ENCODE data around the gene SLC1A5.

The SLC1A5 gene

GRCh38 chr19:46741447-46741846 lies 46.9 kb downstream of the SLC1A5 start:
- DNase-seq, result no peak

GRCh38 chr19:46739290-46739771 lies 49.1 kb downstream of the SLC1A5 start:
- no peak for DNase-seq

DNA sequence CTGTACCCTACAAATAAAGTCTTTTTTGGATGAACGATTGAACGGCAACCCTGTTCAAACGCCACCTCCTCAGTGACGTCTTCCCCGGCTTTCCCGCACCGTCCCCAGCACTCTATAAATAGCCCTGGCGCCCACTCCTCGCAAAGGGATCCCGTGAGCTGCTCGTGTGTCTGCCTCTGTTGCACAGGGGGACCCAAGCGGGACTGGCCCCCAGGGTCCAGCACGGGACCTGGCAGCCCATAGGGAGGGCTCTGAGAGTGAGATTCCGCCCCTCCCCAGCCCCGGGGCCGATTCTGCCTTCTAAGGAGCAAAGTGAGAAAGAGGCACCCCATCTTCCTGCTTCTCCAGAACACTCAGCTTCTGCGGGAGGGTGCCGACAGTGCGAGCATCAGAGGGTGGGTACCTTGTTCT lies 50.6 kb downstream of the SLC1A5 start:
- DNase-seq, result no peak

GRCh38 chr19:46737298-46737654 lies 51.1 kb downstream of the SLC1A5 start:
- DNase-seq, result no peak

GRCh38 chr19:46736531-46737297 lies 51.7 kb downstream of the SLC1A5 start:
- DNase-seq, result no peak

GRCh38 chr19:46733690-46734292 lies 54.6 kb downstream of the SLC1A5 start:
- no peak for DNase-seq

GRCh38 chr19:46732966-46733689 lies 55.3 kb downstream of the SLC1A5 start:
- no peak for DNase-seq

DNA sequence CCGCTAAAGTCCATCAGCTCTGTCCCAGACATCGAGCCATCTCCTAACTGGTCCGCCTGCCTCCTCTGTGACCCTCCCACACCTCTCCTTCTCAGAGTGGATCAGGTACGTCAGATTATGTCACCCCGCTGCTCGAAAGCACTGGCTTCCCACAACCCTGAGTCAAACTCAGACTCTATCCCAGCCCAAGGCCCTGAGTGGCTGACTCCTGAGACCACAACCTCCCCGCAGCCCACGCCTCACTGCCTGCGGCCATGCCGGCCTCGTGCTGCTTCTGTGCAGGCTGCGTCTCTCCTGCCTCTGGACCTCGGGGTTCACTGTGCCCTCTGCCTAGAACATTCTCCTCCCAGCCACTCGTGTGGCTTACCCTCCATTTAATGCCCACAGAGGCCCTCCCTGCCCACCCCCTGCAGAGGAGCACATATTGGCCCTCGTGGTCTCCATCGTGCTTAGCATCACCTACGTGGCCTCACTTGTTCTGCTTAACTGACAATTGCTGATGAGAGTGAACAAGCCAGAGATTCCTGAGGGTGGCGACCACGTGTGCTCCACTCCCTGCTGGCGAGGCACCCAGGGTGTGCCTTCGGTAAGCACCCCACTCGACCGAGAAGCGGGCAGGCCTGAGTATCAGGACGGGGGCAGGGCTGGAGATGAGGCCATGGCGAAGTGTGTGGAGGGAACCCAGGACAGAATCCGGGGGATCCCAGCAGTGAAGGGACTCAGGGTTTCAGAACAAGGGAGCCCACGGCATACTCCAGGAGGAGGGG lies 56.0 kb downstream of the SLC1A5 start:
- DNase-seq, result no peak

DNA sequence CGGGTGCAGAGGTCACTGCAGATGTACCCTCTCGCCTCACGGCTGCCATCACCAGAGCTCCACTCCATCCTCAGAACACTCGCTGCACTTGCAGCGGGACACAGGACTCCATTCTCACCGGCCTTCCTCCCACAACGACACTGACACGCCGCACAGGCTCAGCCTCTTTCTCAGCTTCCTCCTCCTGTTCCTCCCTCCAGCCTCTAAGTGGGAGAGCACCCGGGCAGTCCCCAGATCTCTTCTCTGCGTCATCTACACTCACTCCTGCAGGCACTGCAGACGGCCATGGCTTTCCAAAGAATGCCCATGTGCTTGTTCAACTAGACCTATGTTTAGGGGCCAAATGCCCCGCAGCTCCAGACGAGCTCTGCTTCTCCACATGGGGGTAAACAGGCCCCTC lies 56.8 kb downstream of the SLC1A5 start:
- no peak for DNase-seq

- DNase-seq, result no peak
Observed at GRCh38 chr19:46731007-46731501, 57.3 kb downstream of the SLC1A5 start.

DNA sequence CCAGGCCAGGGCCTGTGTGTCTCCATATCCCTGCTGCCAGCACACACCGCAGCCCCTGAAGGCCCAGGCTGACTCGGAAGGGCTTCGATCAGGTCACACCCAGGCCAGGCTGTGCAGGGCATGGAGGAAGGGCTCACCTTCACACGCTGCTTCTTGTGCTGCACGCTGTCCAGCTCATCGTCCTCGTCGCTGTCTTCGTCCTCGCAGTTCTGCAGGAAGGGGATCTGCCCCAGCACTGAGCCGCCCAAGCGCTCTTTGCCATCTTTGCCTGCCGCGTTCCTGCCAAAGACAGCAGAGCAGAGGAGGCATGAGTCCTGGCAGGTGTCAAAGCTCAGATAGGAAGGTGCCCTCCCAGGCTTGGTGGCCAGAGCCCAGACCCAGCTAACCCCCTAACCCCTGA lies 57.8 kb downstream of the SLC1A5 start:
- DNase-seq, result no peak

- no peak for DNase-seq
Observed at GRCh38 chr19:46730187-46730586, 58.2 kb downstream of the SLC1A5 start.

GRCh38 chr19:46729696-46730095 lies 58.7 kb downstream of the SLC1A5 start:
- no peak for DNase-seq

DNA sequence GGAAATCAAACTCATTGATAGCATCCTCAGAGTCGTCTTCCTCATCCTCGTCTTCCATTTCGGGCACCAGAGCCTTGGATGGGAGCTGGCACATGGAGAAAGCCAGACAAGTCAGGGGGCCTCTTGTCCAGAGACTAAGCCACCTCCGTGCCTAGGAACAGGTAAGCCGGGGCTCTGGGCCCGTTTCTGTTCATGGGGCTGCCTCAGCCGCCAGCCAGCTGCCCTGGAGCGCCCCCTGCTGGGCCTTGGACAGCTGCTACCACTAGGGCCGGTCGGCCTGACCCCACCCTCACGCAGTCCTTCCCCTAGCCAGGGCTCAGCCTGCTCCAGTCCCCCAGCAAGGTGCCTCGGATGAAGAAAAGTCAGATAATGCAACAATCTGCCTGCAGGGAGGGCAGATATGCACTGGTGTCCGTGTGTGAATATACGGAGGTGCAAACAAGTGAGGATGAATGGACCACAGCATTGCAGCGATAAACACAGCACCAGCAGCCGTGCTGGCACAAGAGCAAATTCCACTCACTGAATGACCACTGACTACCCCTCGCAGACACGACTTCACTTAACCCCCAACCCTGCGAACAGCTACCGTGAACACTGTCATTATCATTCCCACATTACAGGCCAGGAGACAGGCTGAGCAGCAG lies 59.6 kb downstream of the SLC1A5 start:
- peak; percentile 82 for DNase-seq

GRCh38 chr19:46728208-46728607 lies 60.2 kb downstream of the SLC1A5 start:
- no peak for DNase-seq

DNA sequence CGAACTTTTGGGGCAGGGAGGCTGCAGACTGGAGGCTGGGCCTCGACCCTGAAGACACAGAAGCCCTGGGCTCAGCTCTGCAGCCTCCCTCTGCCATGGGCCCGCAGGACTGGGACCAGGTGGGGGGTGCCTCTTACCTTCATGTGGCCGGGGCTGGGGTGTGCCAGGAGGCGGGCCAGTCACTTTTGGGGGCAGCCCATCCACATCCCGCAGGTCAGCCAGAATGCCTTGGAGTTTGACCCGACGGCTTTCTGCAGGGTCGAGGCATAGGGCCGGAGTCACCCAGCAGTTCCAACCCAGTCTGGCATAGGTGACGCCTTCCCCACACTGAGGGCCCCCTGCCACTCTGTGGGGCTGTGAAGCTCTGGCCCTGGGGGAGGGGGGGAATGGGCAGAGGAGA lies 60.6 kb downstream of the SLC1A5 start:
- DNase-seq, result no peak

DNA sequence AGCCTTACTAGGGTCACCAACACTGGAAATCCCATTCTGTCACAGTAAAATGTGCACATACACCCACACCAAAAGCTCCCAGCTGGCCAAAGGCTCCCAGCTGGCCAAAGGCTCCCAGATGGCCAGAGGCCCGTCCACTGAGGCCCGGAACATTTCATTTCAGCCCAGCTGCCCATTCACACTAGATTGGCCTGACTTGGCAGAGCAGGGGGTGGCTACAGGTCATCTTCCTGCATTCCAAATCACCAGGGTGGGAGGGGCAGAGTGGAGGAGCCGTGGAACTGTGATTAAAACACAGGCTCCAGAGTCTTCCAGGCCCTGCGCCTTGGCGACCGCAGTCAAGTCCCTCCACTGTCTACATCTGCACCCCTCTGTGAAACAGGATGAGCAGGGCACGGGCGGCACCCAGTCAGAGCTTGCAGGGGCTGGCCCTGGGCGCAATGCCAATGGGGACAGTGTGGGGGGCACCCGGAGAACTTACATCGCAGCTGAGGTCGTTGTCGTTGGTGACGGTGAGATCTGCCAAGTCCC lies 61.4 kb downstream of the SLC1A5 start:
- no peak for DNase-seq

DNA sequence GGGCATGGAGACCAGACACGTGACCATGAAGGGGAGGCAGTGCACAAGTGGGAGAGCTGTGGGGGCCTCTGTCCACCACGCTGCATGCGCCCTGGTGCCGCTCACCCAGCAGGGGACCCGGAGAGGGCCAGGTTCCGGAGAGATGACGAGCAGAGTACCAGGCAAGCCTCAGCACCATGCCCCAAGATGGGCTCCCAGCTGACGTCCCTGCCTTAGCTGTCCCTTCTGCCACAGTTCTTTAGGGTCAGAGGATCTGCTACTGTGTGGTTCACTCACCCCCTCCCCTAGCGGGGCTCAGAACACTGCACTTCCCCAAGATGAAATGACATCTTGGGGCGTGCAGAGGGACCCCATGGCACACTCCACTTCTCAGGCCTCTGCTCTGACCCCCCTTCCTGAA lies 61.8 kb downstream of the SLC1A5 start:
- DNase-seq, result no peak

GRCh38 chr19:46725859-46726393 lies 62.5 kb downstream of the SLC1A5 start:
- DNase-seq, result no peak

DNA sequence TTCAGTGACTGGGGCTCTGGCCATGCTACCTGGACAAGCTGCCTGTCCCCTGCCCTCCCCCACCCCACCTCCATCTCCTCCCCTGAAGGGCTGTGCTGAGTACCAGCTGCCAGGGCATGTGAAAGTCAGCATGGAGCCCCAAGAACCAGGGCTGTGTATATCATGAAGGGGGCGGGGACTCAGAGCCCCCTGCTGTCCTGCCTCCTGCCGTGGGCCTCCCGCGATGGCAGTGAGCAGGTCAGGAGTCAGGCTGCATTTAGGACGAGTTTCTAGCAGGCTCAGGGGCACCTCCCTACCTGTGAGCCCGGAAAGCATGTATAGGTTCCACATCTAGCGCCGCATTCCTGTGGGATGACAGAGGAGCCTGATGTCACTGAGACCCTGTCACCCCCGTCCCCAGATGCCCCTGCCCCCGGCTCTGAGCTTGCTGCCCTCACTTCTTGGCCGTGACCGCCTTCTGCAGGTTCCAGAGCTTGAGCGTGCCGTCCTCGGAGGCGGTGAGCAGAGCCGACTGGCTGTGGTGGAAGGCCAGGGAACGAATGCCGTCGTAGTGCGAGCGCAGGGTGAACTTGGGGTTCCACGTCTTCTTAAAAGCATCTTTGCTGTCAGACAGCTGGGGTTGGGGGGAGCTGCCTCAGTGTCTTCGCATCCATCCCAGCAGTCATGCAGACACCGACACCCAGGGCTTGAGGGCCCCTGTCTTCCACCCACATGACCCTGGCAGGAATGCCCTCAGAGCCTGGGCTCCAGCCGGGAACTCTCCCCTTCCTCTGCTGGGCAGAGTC lies 63.2 kb downstream of the SLC1A5 start:
- no peak for DNase-seq
